ENCODE measurements around the gene FSTL4.

Gene FSTL4

GRCh38 chr5:133309984-133310621 is 302.2 kb downstream of the FSTL4 start:
- no peak for DNase-seq

GRCh38 chr5:133309166-133309795 is 303.1 kb downstream of the FSTL4 start:
- no peak for DNase-seq

GRCh38 chr5:133307275-133307674 is 305.1 kb downstream of the FSTL4 start:
- DNase-seq, result no peak

GRCh38 chr5:133304707-133305216 is 307.6 kb downstream of the FSTL4 start:
- no peak for DNase-seq

- no peak for DNase-seq
Observed at GRCh38 chr5:133304178-133304577, 308.2 kb downstream of the FSTL4 start.

- no peak for DNase-seq
Observed at GRCh38 chr5:133303298-133303697, 309.0 kb downstream of the FSTL4 start.

- no peak for DNase-seq
Observed at GRCh38 chr5:133299728-133300127, 312.6 kb downstream of the FSTL4 start.

- DNase-seq, result no peak
Observed at GRCh38 chr5:133299021-133299420, 313.3 kb downstream of the FSTL4 start.

- no peak for DNase-seq
Observed at GRCh38 chr5:133298447-133298846, 313.9 kb downstream of the FSTL4 start.

- no peak for DNase-seq
Observed at GRCh38 chr5:133297293-133297692, 315.0 kb downstream of the FSTL4 start.

- no peak for DNase-seq
Observed at GRCh38 chr5:133296624-133297023, 315.7 kb downstream of the FSTL4 start.

GRCh38 chr5:133295520-133295919 is 316.8 kb downstream of the FSTL4 start:
- DNase-seq, result no peak

- DNase-seq, result no peak
Observed at GRCh38 chr5:133294380-133294779, 318.0 kb downstream of the FSTL4 start.

GRCh38 chr5:133293960-133294359 is 318.4 kb downstream of the FSTL4 start:
- no peak for DNase-seq

GRCh38 chr5:133292300-133292699 is 320.0 kb downstream of the FSTL4 start:
- no peak for DNase-seq

GRCh38 chr5:133291524-133291923 is 320.8 kb downstream of the FSTL4 start:
- DNase-seq, result no peak

GRCh38 chr5:133290669-133291240 is 321.6 kb downstream of the FSTL4 start:
- DNase-seq, result no peak

GRCh38 chr5:133289686-133290367 is 322.5 kb downstream of the FSTL4 start:
- no peak for DNase-seq

GRCh38 chr5:133287500-133287899 is 324.8 kb downstream of the FSTL4 start:
- DNase-seq, result no peak

- no peak for DNase-seq
Observed at GRCh38 chr5:133286483-133286882, 325.9 kb downstream of the FSTL4 start.

- no peak for DNase-seq
Observed at GRCh38 chr5:133285583-133286021, 326.7 kb downstream of the FSTL4 start.

GRCh38 chr5:133284306-133284705 is 328.0 kb downstream of the FSTL4 start:
- DNase-seq, result no peak

GRCh38 chr5:133278317-133278716 is 334.0 kb downstream of the FSTL4 start:
- no peak for DNase-seq

GRCh38 chr5:133277744-133278143 is 334.6 kb downstream of the FSTL4 start:
- DNase-seq, result no peak
